Measurements from ENCODE around the gene ZNF480.

The ZNF480 gene

DNA sequence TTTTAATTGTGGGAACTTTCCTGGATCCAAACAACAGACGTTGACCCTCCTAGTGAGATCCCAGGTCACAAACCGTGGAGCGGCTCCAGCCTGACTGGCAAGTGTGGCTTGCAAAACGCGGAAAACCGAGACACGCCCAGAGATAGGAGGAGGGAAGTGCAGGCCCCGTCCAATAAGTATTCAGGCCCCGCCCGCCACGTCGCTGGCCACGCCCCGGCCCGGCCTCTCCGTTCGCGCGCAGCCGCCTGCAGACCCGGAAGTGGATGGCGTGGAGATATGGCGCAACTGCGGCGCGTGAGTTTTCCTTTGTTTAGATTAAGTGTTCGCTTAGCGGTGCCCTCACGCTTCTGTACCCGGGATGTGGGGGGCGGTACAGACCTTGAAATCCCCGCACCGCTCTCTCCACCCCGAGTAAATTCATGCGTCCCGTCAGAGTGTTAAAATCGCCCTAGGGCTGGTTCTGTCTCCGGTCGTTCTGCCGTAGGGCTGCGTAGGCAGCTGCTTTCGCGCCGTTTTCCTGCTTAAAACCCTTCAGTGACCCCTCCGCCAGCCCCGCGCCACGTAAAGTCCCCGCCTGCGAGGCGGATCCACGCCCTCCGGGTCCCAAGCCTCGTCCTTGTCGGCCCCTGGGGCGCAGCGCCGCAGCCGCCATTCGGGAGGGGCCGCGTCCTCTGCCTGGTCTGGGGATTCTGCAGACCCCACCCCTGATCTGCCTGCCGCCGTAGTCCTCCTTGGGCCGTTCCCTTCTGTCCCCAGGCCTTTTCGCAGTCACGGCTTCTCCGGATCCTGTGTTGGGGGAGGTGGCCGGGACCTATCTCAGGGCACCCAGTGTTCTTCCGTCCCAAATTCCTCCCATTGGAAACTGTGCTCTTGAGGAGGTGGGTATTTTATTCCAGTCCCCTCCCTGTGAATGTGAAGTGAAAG lies 27.4 kb upstream of the ZNF480 start, which contains the start of gene ZNF766:
ZNF766 (plus strand) TSS at position 250 of the 924 bp plus-strand sequence; CDS start at position 277, 27 bp downstream.
- Histone ChIP-seq H3F3A (ENCODE audit: control insufficient read depth, insufficient read depth) (no peaks in the 10 kb centered on the region; the same call in 1 of the 2 replicates), H3K79me2 (ENCODE audit: control insufficient read depth, low read length) (peaks cover 52% of the 10 kb centered on the region), H3K9me3 (ENCODE audit: control insufficient read depth, insufficient read depth, low read length) (peaks cover 38% of the 10 kb centered on the region), H3K27me3 (ENCODE audit: control insufficient read depth, low read length) (no peaks in the 10 kb centered on the region), H3K9me2 (replicated peaks; ENCODE audit: control insufficient read depth, low read length) (no peaks in the 10 kb centered on the region), H3K4me2 (ENCODE audit: low read length) (peak within 1 kb of the TSS; percentile 85), H3K4me3 (ENCODE audit: low read length) (peak within 1 kb of the TSS; percentile 89), H4K20me1 (ENCODE audit: control insufficient read depth, insufficient read depth, low read depth, low read length) (no peaks in the 10 kb centered on the region), H3K27ac (ENCODE audit: low read depth, low read length) (peak within 1 kb of the TSS; percentile 70), H3K4me1 (ENCODE audit: control insufficient read depth, low read length) (peaks cover 10% of the 10 kb centered on the region), H3K36me3 (ENCODE audit: control insufficient read depth, low read length) (peaks cover 44% of the 10 kb centered on the region)
- no peak for TF ChIP-seq EZH2phosphoT487 (IDR thresholded peaks at IDR 0.05; ENCODE audit: borderline replicate concordance, low read length)
- TF ChIP-seq CTCF (IDR thresholded peaks at IDR 0.05; ENCODE audit: low read depth, low read length, poor library complexity, severe bottlenecking), result no peak

GRCh38 chr19:52270266-52270885 lies 26.6 kb upstream of the ZNF480 start:
- no peaks in the 10 kb centered on the region for H3K27me3 ChIP-seq (ENCODE audit: control insufficient read depth, low read length)
- peaks cover 60% of the 10 kb centered on the region for H3K79me2 ChIP-seq (ENCODE audit: control insufficient read depth, low read length)
- TF ChIP-seq CTCF (IDR thresholded peaks at IDR 0.05; ENCODE audit: low read depth, low read length, poor library complexity, severe bottlenecking) (no peak), EZH2phosphoT487 (IDR thresholded peaks at IDR 0.05; ENCODE audit: borderline replicate concordance, low read length) (no peak)
- H3K4me1 ChIP-seq (ENCODE audit: control insufficient read depth, low read length), result peaks cover 10% of the 10 kb centered on the region
- peaks cover 41% of the 10 kb centered on the region for H3K9me3 ChIP-seq (ENCODE audit: control insufficient read depth, insufficient read depth, low read length)
- H3K27ac ChIP-seq (ENCODE audit: low read depth, low read length), result peak overlapping the region; percentile 70
- no peaks in the 10 kb centered on the region for H3K9me2 ChIP-seq (replicated peaks; ENCODE audit: control insufficient read depth, low read length)
- peaks cover 52% of the 10 kb centered on the region for H3K36me3 ChIP-seq (ENCODE audit: control insufficient read depth, low read length)
- H3K4me2 ChIP-seq (ENCODE audit: low read length), result peak overlapping the region; percentile 85
- H4K20me1 ChIP-seq (ENCODE audit: control insufficient read depth, insufficient read depth, low read depth, low read length), result no peaks in the 10 kb centered on the region
- H3F3A ChIP-seq (ENCODE audit: control insufficient read depth, insufficient read depth), result no peaks in the 10 kb centered on the region; the same call in 1 of the 2 replicates
- peak overlapping the region; percentile 89 for H3K4me3 ChIP-seq (ENCODE audit: low read length)

GRCh38 chr19:52273301-52273700 lies 23.7 kb upstream of the ZNF480 start:
- Histone ChIP-seq H3F3A (ENCODE audit: control insufficient read depth, insufficient read depth) (no peaks in the 10 kb centered on the region; the same call in 1 of the 2 replicates), H3K79me2 (ENCODE audit: control insufficient read depth, low read length) (peaks cover 89% of the 10 kb centered on the region), H3K36me3 (ENCODE audit: control insufficient read depth, low read length) (peaks cover 79% of the 10 kb centered on the region), H3K4me3 (ENCODE audit: low read length) (no peak overlapping the region), H3K4me2 (ENCODE audit: low read length) (no peak overlapping the region), H3K4me1 (ENCODE audit: control insufficient read depth, low read length) (peaks cover 14% of the 10 kb centered on the region), H3K9me2 (replicated peaks; ENCODE audit: control insufficient read depth, low read length) (no peaks in the 10 kb centered on the region), H3K27ac (ENCODE audit: low read depth, low read length) (no peak overlapping the region), H3K9me3 (ENCODE audit: control insufficient read depth, insufficient read depth, low read length) (peaks cover 59% of the 10 kb centered on the region), H3K27me3 (ENCODE audit: control insufficient read depth, low read length) (no peaks in the 10 kb centered on the region), H4K20me1 (ENCODE audit: control insufficient read depth, insufficient read depth, low read depth, low read length) (no peaks in the 10 kb centered on the region)
- TF ChIP-seq EZH2phosphoT487 (IDR thresholded peaks at IDR 0.05; ENCODE audit: borderline replicate concordance, low read length), result no peak
- no peak for TF ChIP-seq CTCF (IDR thresholded peaks at IDR 0.05; ENCODE audit: low read depth, low read length, poor library complexity, severe bottlenecking)
